GM19438 (cell line): ENCODE measurements around the gene RABGGTA.

ENCODE experiments used
- ATAC-seq: cut with Tn5 transposase; IDR thresholded peaks from one replicate; pipeline ENCODE4 v1.9.1; 2021; ENCODE audit warnings: low read depth; ENCODE audit not compliant: unreplicated experiment

RABGGTA gene

GRCh38 chr14:24280797-24281460 lies 9.5 kb upstream of the RABGGTA start:
- no peak for ATAC-seq

GRCh38 chr14:24279301-24280186 lies 8.1 kb upstream of the RABGGTA start:
- ATAC-seq, result no peak

DNA sequence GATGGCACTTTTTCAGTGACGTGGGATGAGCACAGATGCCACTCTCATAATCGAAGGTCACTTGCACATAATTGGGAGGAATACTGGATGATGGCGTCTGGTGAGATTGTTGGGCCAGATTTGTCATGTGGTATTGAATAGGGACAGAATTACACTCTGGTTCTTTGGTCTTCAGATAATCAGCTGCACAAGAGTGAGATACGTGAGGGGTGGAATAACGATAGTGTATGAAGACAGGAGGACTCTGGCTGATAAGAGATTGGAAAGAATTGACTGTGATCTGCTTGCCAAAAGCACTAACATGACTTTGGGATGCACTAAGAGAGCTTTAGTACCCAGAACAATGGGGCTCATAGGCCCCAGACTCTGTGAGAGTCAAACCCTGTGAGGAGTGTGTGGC lies 7.0 kb upstream of the RABGGTA start:
- no peak for ATAC-seq

GRCh38 chr14:24277606-24278321 lies 6.4 kb upstream of the RABGGTA start:
- ATAC-seq, result no peak

DNA sequence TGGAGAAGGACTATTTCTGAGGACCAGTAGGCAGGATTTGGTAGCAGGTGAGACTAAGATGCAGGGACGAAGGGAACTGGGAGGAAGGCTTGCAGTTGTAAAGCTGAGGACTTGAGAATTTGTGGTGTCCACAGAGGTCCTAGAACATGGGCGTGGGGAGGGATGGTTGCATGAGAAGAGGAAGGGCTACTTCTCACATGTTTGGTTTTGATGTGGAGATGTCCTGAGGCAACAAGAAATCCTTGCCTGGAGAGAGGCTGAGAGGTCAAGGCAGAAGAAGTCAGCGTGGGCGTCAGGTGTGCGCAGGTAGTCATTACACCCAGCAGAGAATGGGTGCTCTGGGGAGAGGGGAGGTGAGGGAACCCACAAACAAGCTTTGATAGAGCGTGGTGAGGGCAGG lies 5.7 kb upstream of the RABGGTA start:
- ATAC-seq, result no peak

DNA sequence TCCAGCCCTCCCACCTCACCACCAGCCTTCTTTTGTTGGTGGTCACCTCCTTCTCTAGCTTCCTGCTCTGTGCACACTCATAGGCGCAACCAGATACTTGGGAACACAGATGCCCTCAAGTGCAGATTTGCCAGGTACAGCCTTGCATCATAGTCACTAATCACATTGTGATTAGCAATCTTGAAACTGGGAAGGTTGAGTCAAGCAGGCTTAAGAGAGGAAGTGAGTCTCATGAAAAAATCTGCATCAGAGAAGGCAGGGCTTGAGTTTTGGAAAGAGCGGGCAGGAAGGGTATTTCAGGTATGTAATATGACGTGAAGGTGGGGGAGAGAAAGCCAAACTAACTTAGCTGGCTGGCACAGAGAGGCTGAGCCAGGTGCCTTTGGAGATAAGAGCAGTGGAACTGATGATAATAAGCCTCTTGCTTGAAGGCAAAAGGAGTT lies 2.7 kb upstream of the RABGGTA start:
- peak; percentile 38 for ATAC-seq

GRCh38 chr14:24273422-24273998 lies 2.1 kb upstream of the RABGGTA start:
- no peak for ATAC-seq

DNA sequence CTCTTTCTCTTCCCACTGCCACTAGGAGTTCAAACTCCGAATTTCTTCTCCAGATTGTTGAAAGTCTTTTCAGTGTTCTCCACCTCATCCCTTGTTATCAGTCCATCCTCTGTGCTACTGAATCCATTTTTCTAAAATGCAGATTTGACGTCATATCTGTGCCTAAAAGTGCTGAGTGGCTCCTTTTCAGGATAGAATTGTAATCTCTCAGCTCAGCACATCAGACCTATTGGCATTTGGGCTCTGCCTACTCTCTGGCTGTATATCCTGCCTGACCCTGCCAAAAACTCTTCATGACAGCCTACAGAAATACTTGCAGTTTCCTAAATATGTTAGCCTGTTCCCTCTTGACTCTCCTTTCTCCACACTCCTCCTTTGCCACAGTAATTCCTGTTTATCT lies 1.1 kb upstream of the RABGGTA start:
- no peak for ATAC-seq

- no peak for ATAC-seq
Measured at GRCh38 chr14:24271834-24272263, 452 bp upstream of the RABGGTA start.

DNA sequence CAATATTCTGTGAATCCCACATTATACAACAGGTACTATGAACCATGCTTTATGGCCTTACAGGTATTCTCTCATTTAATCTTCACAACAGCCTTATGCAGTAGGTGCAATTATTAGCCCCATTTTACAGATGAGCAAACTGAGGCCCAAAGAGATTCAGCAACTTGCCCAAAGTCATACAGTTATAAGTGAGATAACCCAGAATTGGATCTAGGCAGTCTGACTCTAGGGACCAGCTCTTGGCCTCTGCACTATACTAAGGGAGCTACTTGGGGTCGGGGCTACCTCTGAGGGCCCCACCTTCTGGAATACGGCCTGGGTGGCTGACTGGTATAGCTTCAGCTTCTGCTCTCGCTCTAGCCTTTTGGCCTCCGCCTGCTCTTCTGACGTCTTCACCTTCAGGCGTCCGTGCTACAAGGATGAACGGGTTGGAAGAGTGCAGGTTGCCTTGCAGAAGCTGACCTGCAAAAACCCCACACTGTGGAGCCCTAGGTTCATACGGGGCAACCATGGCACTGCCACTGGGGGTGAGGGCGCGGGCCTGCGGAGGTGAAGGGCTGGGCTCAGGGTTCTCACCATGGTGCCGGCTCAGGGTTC lies 762 bp downstream of the RABGGTA start:
- no peak for ATAC-seq

- no peak for ATAC-seq
Measured at GRCh38 chr14:24269910-24270536, 1.4 kb downstream of the RABGGTA start.

DNA sequence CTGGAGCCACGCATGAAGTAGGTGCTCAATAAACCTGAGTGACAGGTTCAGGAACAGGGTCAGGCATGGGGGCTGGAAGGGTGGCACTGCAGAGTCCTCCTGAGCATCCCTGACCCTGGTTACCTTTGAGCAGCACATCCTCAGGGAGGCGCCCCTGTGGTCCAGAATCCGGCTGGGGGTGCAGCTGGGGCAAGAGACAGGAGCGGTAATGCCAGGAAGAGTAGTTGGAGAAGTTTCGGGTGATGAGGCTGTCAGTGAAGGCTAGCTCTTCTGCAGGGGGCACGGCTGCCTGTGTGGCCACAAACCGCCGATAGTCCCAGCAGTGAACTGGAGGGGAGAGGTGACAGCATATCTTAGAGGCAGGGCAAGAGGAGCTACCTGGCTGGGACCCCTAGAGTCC lies 2.0 kb downstream of the RABGGTA start:
- no peak for ATAC-seq

DNA sequence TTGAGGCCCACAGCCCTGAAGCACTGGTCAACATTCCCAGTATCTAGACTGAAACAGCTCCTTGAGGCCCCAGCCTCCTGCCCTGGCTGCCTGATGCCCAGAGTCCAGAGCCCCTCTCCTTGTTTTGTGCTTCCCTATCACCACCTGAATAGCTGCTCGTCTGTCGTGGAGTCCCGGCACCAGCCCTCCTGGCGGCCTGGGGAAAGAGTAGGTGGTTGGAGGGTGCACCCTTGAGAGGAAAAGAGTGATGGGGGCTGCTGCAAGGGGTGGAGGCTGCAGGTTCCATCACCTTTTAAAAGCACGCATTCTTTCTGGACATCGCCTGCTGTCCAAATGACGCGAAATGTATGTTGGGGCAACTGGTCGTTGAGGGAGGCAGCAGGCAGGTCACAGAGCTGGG lies 3.2 kb downstream of the RABGGTA start:
- ATAC-seq, result no peak

DNA sequence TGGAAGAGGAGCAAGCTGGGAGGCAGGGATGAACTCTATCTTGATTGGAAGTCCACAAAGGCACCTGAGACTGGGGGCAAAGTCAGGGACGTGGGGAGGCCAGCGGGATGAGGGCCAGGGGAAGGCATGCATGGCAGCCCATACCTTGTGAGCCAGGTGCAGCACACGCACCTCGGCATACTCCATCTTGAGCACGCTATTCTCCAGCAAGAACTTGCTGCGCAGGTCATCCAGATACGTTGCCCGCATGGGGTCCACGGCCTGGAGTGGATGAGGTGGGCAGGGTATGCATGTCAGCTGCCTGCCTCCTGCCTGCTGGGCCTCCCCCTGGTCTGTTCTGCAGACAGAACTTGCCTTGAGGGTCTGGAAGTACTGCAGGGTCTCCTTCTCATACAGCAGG lies 3.9 kb downstream of the RABGGTA start:
- no peak for ATAC-seq

DNA sequence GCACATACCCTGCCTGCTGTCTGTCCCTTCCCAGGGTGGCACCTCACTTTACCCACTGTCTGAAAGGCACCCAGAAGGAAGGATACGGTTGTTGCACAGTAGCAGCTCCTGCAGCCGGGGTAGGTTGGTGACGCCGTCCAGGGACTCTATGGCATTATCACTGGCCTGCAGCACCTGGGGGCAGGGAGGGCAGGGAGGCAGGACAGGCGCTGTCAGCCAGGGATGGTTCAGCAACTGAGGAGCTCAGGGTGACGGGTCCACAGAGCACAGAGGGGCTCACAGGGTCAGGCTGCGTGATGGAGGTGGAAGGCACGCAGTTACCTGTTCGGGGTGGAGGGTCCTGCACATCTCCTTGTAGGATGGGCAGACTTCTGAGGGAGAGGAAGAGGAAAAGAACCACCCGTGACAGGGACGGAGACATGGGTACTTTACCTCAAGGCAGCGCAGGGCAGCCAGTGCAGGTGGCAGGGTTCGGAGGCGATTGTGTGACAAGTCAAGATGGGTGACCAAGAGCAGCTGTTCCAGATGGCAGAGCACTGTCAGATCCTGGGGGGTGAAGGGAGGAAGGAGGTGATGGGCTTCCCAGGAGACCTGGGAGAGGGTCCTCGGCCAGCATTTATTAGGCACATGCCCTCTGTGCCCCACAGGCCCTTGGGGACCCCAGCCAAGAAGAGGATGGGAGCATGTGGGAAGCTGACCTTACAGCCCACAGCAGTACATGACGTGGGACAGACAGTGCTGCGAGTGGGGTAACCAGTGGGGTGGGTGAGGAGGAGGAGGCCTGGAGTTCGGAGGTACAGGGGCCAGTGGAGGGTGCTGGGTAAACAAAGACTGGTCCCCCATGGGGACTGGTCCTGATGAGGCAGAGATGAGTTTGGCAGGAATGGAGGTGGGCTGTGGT lies 4.8 kb downstream of the RABGGTA start:
- no peak for ATAC-seq

DNA sequence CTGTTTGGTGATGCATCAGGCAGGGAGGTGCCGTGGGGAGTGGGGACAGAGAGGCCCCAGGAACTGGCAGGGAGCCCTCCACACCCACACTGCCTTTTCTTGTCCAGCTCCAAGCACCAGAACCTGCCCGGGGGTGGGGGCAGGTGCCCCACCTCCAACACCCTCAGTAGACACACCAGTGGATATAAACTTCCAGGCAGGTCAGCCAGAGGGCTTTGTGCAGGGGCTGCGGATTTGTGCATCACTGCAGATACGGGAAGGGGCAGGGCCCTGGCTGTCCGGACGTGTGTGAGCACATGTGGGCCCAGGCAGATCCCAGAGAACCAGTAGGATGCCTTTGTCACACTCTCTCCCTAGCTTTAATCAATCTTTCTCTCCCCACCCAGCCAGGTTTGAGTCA lies 7.1 kb downstream of the RABGGTA start:
- no peak for ATAC-seq

DNA sequence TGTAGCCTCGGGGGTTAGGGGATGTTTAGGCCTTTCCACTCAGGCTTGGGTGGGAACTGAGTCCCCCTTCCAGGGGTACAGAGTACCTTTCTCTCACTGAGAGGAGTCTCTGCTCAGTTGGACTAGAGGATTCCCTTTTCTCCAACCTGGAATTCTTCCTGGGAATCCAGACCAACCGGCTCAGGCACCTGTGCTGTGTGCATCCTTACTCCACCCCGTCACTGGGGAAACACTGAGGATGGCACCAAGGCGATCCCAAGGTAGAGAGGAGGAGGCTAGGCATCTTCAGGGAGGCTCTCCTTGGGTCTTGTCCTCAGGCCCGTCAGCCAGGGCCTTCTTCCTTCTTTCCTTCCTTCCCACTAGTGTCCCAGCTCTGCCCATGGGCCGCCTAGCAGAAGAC lies 7.5 kb downstream of the RABGGTA start:
- no peak for ATAC-seq

GRCh38 chr14:24262821-24263733 lies 8.3 kb downstream of the RABGGTA start, which contains the start of gene TGM1:
Gene TGM1 (minus strand): TSS chr14:24263177. CDS start chr14:24262352, 825 bp downstream.
- ATAC-seq, result no peak
